Measurements from ENCODE around the gene AGK.
"Not testable (repeated sequence)": the region's sequence is repeated elsewhere in the genome, so short reads cannot be mapped to it uniquely, and the experiment has no call there.

AGK gene

DNA sequence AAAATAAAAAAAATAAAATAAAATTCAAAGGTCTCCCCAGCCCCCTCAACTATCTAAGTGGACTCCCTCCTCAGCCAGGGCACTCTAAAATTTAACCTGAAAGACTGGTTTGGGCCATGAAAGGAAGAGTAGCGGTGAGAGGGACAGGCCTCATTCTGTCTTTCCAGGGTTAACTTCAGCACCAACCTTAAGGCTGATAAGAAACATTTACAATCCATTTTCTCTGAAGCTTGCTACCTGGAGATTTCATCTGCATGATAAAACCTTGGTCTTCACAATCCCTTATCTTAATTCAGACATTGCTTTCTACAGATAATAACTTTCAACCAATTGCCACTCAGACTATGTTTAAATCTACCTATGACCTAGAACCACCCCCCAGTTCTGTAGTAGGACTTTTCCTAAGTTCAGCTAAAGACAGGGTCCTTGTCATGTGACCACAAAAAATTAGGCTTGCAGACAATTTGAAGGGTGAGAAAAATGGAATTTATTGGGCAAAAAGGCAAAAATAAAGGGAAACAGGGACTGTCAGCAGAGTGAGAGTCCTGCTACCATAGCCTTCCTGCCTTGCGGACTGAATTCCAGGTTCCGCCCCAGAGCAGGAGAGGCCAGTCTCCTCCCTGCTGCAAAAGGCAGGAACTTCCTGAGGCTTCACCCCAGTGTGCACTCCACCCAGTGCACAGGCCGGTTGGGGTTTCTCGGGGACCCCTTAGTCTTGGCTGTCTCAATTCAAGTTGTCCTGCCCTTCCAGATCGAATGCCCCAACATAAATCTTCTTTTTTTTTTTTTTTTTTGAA, 26.0 kb downstream of the AGK start:
- Histone ChIP-seq H3K4me3 (replicated peaks; ENCODE audit: insufficient read depth, low read length) (no peak overlapping the region), H3K27ac (replicated peaks) (no peak overlapping the region), H3K27me3 (ENCODE audit: insufficient read depth, poor library complexity, severe bottlenecking) (no peaks in the 10 kb centered on the region)
- no peak for DNase-seq (ENCODE audit: low read depth in 1 of 2, low spot score in 1 of 2)
- TF ChIP-seq, protein P1, sequence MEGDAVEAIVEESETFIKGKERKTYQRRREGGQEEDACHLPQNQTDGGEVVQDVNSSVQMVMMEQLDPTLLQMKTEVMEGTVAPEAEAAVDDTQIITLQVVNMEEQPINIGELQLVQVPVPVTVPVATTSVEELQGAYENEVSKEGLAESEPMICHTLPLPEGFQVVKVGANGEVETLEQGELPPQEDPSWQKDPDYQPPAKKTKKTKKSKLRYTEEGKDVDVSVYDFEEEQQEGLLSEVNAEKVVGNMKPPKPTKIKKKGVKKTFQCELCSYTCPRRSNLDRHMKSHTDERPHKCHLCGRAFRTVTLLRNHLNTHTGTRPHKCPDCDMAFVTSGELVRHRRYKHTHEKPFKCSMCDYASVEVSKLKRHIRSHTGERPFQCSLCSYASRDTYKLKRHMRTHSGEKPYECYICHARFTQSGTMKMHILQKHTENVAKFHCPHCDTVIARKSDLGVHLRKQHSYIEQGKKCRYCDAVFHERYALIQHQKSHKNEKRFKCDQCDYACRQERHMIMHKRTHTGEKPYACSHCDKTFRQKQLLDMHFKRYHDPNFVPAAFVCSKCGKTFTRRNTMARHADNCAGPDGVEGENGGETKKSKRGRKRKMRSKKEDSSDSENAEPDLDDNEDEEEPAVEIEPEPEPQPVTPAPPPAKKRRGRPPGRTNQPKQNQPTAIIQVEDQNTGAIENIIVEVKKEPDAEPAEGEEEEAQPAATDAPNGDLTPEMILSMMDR (IDR thresholded peaks at IDR 0.05; ENCODE audit: insufficient read depth, low read length): no peak
- TF ChIP-seq, protein P2, sequence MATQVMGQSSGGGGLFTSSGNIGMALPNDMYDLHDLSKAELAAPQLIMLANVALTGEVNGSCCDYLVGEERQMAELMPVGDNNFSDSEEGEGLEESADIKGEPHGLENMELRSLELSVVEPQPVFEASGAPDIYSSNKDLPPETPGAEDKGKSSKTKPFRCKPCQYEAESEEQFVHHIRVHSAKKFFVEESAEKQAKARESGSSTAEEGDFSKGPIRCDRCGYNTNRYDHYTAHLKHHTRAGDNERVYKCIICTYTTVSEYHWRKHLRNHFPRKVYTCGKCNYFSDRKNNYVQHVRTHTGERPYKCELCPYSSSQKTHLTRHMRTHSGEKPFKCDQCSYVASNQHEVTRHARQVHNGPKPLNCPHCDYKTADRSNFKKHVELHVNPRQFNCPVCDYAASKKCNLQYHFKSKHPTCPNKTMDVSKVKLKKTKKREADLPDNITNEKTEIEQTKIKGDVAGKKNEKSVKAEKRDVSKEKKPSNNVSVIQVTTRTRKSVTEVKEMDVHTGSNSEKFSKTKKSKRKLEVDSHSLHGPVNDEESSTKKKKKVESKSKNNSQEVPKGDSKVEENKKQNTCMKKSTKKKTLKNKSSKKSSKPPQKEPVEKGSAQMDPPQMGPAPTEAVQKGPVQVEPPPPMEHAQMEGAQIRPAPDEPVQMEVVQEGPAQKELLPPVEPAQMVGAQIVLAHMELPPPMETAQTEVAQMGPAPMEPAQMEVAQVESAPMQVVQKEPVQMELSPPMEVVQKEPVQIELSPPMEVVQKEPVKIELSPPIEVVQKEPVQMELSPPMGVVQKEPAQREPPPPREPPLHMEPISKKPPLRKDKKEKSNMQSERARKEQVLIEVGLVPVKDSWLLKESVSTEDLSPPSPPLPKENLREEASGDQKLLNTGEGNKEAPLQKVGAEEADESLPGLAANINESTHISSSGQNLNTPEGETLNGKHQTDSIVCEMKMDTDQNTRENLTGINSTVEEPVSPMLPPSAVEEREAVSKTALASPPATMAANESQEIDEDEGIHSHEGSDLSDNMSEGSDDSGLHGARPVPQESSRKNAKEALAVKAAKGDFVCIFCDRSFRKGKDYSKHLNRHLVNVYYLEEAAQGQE (IDR thresholded peaks at IDR 0.05; ENCODE audit: insufficient replicate concordance, low read depth): no peak
- TF ChIP-seq POLR2AphosphoS5 (IDR thresholded peaks at IDR 0.05; ENCODE audit: low read depth) (no peak), SPI1 (IDR thresholded peaks at IDR 0.05; ENCODE audit: borderline replicate concordance, low read depth) (no peak), GABPA (IDR thresholded peaks at IDR 0.05; ENCODE audit: low read depth) (no peak)

DNA sequence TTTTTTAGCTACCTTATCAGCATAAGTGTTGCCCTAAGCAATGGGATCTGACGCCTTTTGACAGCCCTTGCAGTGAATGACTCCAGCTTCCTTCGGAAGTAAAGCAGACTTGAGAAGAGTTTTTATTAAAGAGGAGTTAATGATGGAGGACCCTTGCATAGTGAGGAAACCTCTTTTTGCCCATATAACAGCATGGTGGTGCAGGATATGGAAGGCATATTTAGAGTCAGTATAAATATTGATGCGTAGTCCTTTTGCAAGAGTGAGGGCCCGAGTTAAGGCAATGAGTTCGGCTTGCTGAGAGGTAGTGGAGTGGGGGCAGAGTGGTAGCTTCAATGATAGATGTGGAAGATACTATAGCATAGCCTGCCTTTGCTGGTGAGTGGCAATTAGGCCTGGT, 28.7 kb downstream of the AGK start:
- not testable (repeated sequence) for H3K4me3 ChIP-seq (replicated peaks; ENCODE audit: insufficient read depth, low read length); DNase-seq (ENCODE audit: low read depth in 1 of 2, low spot score in 1 of 2); H3K27me3 ChIP-seq (ENCODE audit: insufficient read depth, poor library complexity, severe bottlenecking); H3K27ac ChIP-seq (replicated peaks)

DNA sequence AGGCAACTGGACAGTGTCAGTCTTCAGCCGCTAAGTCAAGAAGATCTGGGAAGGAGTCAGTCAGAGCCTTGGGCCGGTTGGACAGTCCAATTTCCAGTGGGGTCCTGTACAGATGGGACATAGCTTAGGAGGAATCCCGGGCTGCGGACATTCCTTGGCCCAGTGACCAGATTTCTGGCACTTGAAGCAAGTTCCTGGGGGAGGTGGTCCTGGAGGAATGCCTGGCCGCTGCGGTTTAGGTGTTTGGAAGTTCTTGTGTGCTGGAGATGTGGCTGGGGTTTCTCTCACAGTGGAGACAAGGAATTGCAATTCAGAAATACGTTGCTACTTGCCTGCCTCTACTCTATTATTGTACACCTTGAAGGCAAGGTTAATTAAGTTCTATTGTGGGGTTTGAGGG, 30.9 kb downstream of the AGK start:
- H3K27me3 ChIP-seq (ENCODE audit: insufficient read depth, poor library complexity, severe bottlenecking); DNase-seq (ENCODE audit: low read depth in 1 of 2, low spot score in 1 of 2); H3K4me3 ChIP-seq (replicated peaks; ENCODE audit: insufficient read depth, low read length); H3K27ac ChIP-seq (replicated peaks): not testable (repeated sequence)

DNA sequence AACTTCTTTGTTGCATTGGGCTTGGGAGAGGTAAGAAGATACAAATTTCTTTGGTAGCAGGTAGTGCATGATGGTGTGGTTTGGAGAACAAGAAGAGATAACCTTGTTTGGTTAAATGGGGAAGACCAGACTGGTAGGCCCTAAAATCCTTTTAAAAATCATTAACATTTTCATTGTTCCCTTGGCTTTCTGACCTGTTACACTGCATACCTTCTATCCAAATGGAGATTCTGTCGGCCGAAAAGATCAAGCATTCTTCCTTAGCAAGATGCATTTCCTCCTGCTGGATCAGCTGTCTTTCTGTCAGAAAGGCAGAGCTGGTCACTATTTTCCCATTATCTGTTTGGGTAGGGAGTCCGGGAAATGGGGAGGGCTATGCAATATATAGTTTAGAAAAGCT, 33.7 kb downstream of the AGK start:
- TF ChIP-seq, protein P2 (IDR thresholded peaks at IDR 0.05; ENCODE audit: insufficient replicate concordance, low read depth): no peak
- TF ChIP-seq, protein P1 (IDR thresholded peaks at IDR 0.05; ENCODE audit: insufficient read depth, low read length): no peak
- TF ChIP-seq GABPA (IDR thresholded peaks at IDR 0.05; ENCODE audit: low read depth) (no peak), POLR2AphosphoS5 (IDR thresholded peaks at IDR 0.05; ENCODE audit: low read depth) (no peak), SPI1 (IDR thresholded peaks at IDR 0.05; ENCODE audit: borderline replicate concordance, low read depth) (no peak)
- Histone ChIP-seq H3K4me3 (replicated peaks; ENCODE audit: insufficient read depth, low read length) (no peak overlapping the region), H3K27ac (replicated peaks) (no peak overlapping the region), H3K27me3 (ENCODE audit: insufficient read depth, poor library complexity, severe bottlenecking) (no peaks in the 10 kb centered on the region)
- no peak for DNase-seq (ENCODE audit: low read depth in 1 of 2, low spot score in 1 of 2)

Measured in HL-60 (cell line).